Measurements from ENCODE around the gene SLC4A5.
A peak's percentile ranks its signal among the peaks of the same experiment; 100 is the strongest.

The SLC4A5 gene

DNA sequence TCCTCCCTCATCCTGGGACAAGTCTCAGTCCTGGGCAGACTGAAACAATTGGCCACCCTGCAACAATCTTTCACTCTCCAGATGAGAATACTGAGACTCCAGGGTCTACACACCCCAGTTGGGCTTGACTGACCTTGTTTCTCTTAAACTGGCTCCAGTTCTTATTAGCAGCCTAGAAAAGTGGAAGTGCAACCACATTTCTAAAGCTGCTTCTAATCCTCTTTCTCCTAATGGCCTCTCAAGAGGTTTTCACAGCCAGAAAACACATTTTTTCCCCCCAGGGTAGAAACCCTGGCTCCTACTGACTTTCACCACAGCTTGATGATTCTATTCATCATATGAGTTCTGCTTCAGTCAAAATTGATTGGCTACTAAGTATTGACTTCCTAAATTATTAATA, 45.8 kb downstream of the SLC4A5 start:
- Histone ChIP-seq H3F3A (ENCODE audit: control insufficient read depth, insufficient read depth) (no peaks in the 10 kb centered on the region), H3K4me3 (ENCODE audit: low read length) (no peak overlapping the region), H3K36me3 (ENCODE audit: control insufficient read depth, low read length) (no peaks in the 10 kb centered on the region), H3K4me1 (ENCODE audit: control insufficient read depth, low read length) (peaks cover 11% of the 10 kb centered on the region), H3K9me3 (ENCODE audit: control insufficient read depth, insufficient read depth, low read length) (peaks cover 6% of the 10 kb centered on the region; the same call in 1 of the 2 replicates), H3K27me3 (ENCODE audit: control insufficient read depth, low read length) (no peaks in the 10 kb centered on the region), H3K9me2 (replicated peaks; ENCODE audit: control insufficient read depth, low read length) (no peaks in the 10 kb centered on the region), H4K20me1 (ENCODE audit: control insufficient read depth, insufficient read depth, low read depth, low read length) (no peaks in the 10 kb centered on the region), H3K27ac (ENCODE audit: low read depth, low read length) (no peak overlapping the region), H3K79me2 (ENCODE audit: control insufficient read depth, low read length) (no peaks in the 10 kb centered on the region), H3K4me2 (ENCODE audit: low read length) (0 out of 2 replicates have a peak overlapping the region, but pooled peaks have one; percentile 7)
- TF ChIP-seq EZH2phosphoT487 (IDR thresholded peaks at IDR 0.05; ENCODE audit: borderline replicate concordance, low read length), result no peak
- TF ChIP-seq, protein P1, sequence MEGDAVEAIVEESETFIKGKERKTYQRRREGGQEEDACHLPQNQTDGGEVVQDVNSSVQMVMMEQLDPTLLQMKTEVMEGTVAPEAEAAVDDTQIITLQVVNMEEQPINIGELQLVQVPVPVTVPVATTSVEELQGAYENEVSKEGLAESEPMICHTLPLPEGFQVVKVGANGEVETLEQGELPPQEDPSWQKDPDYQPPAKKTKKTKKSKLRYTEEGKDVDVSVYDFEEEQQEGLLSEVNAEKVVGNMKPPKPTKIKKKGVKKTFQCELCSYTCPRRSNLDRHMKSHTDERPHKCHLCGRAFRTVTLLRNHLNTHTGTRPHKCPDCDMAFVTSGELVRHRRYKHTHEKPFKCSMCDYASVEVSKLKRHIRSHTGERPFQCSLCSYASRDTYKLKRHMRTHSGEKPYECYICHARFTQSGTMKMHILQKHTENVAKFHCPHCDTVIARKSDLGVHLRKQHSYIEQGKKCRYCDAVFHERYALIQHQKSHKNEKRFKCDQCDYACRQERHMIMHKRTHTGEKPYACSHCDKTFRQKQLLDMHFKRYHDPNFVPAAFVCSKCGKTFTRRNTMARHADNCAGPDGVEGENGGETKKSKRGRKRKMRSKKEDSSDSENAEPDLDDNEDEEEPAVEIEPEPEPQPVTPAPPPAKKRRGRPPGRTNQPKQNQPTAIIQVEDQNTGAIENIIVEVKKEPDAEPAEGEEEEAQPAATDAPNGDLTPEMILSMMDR (IDR thresholded peaks at IDR 0.05; ENCODE audit: low read depth, low read length, poor library complexity, severe bottlenecking), result no peak

DNA sequence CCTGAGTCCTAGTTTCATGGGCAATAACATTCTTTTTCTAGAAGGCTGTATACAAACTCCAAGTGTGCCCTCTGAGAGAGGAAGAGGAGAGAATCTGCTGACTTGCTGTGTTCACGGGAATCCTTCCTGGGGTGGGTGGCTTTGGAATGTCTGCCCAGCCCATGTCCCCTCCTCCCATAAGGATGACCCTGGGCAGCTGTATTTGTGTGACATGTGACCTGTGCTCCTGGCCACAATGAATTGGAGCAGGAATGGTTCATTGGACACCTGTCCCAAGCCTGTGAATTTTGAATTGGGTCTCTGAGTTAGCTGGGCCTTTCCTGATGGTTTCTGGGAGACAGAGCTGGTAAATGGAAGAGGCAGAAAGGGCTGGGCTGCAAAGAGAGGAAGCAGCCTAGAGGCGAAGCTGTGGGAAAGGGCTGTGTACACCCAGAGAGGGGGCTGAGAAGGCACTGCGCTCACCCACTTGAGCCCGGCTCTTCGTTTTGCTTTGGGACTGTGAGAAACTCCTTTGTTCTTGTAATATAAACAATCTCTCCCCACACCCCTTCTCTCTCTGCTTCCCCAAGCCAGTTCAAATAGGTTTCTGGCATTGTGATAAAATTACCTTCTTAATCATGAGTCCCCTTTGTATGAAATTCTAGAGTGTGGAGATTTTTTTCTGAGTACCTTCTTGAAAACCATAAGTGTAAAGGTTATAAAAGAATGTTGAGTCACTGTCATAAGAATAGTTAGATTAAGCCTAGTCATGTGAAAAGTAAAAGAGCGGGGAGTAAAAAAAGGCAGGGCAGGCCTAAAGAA, 49.8 kb downstream of the SLC4A5 start:
- Histone ChIP-seq H3K4me3 (ENCODE audit: low read length) (no peak overlapping the region), H3K36me3 (ENCODE audit: control insufficient read depth, low read length) (no peaks in the 10 kb centered on the region), H3K79me2 (ENCODE audit: control insufficient read depth, low read length) (no peaks in the 10 kb centered on the region), H3K27ac (ENCODE audit: low read depth, low read length) (no peak overlapping the region), H3F3A (ENCODE audit: control insufficient read depth, insufficient read depth) (no peaks in the 10 kb centered on the region), H3K4me1 (ENCODE audit: control insufficient read depth, low read length) (peaks cover 27% of the 10 kb centered on the region), H3K27me3 (ENCODE audit: control insufficient read depth, low read length) (no peaks in the 10 kb centered on the region), H3K9me3 (ENCODE audit: control insufficient read depth, insufficient read depth, low read length) (peaks cover 5% of the 10 kb centered on the region; the same call in 1 of the 2 replicates), H4K20me1 (ENCODE audit: control insufficient read depth, insufficient read depth, low read depth, low read length) (no peaks in the 10 kb centered on the region), H3K4me2 (ENCODE audit: low read length) (no peak overlapping the region), H3K9me2 (replicated peaks; ENCODE audit: control insufficient read depth, low read length) (no peaks in the 10 kb centered on the region)
- no peak for TF ChIP-seq EZH2phosphoT487 (IDR thresholded peaks at IDR 0.05; ENCODE audit: borderline replicate concordance, low read length)
- TF ChIP-seq, protein P1 (IDR thresholded peaks at IDR 0.05; ENCODE audit: low read depth, low read length, poor library complexity, severe bottlenecking), result no peak

DNA sequence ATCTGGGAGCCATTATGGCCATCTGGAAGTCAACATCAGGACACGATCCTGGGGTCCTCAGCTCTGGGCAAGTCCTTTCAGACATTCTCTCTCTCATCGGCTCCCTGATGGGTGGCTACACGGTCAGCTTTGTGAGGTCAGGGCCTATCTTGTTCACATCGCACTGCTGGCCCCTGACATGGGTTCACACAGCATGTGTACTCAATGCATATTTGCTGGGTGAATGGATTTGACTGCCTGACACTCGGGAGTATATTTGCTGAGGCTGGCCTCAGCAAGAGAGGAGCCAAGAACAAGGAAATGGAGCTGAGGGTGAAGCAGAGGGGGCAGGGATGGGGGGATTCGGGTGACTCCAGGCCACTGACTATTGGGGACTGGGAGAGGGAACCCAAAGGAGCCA, 50.5 kb downstream of the SLC4A5 start:
- H3K79me2 ChIP-seq (ENCODE audit: control insufficient read depth, low read length), result no peaks in the 10 kb centered on the region
- no peaks in the 10 kb centered on the region for H4K20me1 ChIP-seq (ENCODE audit: control insufficient read depth, insufficient read depth, low read depth, low read length)
- no peaks in the 10 kb centered on the region for H3K36me3 ChIP-seq (ENCODE audit: control insufficient read depth, low read length)
- no peaks in the 10 kb centered on the region for H3F3A ChIP-seq (ENCODE audit: control insufficient read depth, insufficient read depth)
- H3K4me2 ChIP-seq (ENCODE audit: low read length), result no peak overlapping the region
- H3K9me3 ChIP-seq (ENCODE audit: control insufficient read depth, insufficient read depth, low read length), result no peaks in the 10 kb centered on the region
- no peak overlapping the region for H3K4me3 ChIP-seq (ENCODE audit: low read length)
- TF ChIP-seq, protein P1 (IDR thresholded peaks at IDR 0.05; ENCODE audit: low read depth, low read length, poor library complexity, severe bottlenecking), result no peak
- no peak for TF ChIP-seq EZH2phosphoT487 (IDR thresholded peaks at IDR 0.05; ENCODE audit: borderline replicate concordance, low read length)
- no peaks in the 10 kb centered on the region for H3K27me3 ChIP-seq (ENCODE audit: control insufficient read depth, low read length)
- H3K27ac ChIP-seq (ENCODE audit: low read depth, low read length), result no peak overlapping the region
- H3K4me1 ChIP-seq (ENCODE audit: control insufficient read depth, low read length), result peaks cover 26% of the 10 kb centered on the region
- H3K9me2 ChIP-seq (replicated peaks; ENCODE audit: control insufficient read depth, low read length), result no peaks in the 10 kb centered on the region

Data from DOHH2 (cell line).